HL-60 (cell line): ENCODE data around the gene TRIML2.
"Not testable (repeated sequence)": the region's sequence is repeated elsewhere in the genome, so short reads cannot be mapped to it uniquely, and the experiment has no call there.

Experiments used
- CTCF ChIP-seq: IDR thresholded peaks from one replicate; pipeline ENCODE4 v1.5.1; 2011; ENCODE audit warnings: low read length, control low read depth, inconsistent platforms; ENCODE audit not compliant: insufficient read depth
- GABPA ChIP-seq: IDR thresholded peaks from 2 replicates; pipeline ENCODE4 v1.6.1; 2012; ENCODE audit warnings: low read depth
- POLR2AphosphoS5 ChIP-seq: IDR thresholded peaks from 2 replicates; pipeline ENCODE4 v1.6.1; 2012; ENCODE audit warnings: low read depth
- TF ChIP-seq, protein P1 (sequence below): IDR thresholded peaks from 2 replicates; pipeline ENCODE4 v1.6.1; 2012; ENCODE audit warnings: low read depth; ENCODE audit not compliant: insufficient replicate concordance

DNA sequence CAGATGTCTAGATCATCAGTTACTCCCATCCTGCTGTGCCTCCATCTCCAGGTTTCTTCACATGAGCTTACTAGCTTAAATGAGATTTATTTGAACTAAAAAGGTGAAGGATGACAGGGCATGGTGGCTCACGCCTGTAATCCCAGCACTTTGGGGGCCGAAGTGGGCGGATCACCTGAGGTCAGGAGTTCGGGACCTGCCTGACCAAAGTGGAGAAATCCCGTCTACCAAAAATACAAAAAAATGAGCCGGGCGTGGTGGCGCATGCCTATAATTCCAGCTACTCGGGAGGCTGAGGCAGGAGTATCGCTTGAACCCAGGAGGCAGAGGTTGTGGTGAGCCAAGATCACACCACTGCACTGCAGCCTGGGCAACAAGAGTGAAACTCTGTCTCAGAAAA is 63.9 kb downstream of the TRIML2 start:
- not testable (repeated sequence) for TF ChIP-seq CTCF, POLR2AphosphoS5, GABPA
- TF ChIP-seq, protein P1, sequence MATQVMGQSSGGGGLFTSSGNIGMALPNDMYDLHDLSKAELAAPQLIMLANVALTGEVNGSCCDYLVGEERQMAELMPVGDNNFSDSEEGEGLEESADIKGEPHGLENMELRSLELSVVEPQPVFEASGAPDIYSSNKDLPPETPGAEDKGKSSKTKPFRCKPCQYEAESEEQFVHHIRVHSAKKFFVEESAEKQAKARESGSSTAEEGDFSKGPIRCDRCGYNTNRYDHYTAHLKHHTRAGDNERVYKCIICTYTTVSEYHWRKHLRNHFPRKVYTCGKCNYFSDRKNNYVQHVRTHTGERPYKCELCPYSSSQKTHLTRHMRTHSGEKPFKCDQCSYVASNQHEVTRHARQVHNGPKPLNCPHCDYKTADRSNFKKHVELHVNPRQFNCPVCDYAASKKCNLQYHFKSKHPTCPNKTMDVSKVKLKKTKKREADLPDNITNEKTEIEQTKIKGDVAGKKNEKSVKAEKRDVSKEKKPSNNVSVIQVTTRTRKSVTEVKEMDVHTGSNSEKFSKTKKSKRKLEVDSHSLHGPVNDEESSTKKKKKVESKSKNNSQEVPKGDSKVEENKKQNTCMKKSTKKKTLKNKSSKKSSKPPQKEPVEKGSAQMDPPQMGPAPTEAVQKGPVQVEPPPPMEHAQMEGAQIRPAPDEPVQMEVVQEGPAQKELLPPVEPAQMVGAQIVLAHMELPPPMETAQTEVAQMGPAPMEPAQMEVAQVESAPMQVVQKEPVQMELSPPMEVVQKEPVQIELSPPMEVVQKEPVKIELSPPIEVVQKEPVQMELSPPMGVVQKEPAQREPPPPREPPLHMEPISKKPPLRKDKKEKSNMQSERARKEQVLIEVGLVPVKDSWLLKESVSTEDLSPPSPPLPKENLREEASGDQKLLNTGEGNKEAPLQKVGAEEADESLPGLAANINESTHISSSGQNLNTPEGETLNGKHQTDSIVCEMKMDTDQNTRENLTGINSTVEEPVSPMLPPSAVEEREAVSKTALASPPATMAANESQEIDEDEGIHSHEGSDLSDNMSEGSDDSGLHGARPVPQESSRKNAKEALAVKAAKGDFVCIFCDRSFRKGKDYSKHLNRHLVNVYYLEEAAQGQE: not testable (repeated sequence)
